Stimulated activated CD8-positive, alpha-beta memory T cell treated with anti-CD3 and anti-CD28 coated beads, Interleukin-7, amount 100 ng/mL, for 4 hours (primary cell): ENCODE data around the gene NTSR1.
A peak's percentile ranks its signal among the peaks of the same experiment; 100 is the strongest.

Experiments used
- DNase-seq, 2 donors: peaks; one replicate each; pipeline ENCODE4 v3.0.0-alpha.2; 2020; ENCODE audit warnings: low read depth in 2 of 2

The NTSR1 gene

GRCh38 chr20:62707921-62708521, 615 bp upstream of the NTSR1 start:
- DNase-seq = no peak

DNA sequence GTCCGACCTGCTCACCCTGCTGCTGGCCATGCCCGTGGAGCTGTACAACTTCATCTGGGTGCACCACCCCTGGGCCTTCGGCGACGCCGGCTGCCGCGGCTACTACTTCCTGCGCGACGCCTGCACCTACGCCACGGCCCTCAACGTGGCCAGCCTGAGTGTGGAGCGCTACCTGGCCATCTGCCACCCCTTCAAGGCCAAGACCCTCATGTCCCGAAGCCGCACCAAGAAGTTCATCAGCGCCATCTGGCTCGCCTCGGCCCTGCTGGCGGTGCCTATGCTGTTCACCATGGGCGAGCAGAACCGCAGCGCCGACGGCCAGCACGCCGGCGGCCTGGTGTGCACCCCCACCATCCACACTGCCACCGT, 885 bp downstream of the NTSR1 start:
- no peak for DNase-seq

DNA sequence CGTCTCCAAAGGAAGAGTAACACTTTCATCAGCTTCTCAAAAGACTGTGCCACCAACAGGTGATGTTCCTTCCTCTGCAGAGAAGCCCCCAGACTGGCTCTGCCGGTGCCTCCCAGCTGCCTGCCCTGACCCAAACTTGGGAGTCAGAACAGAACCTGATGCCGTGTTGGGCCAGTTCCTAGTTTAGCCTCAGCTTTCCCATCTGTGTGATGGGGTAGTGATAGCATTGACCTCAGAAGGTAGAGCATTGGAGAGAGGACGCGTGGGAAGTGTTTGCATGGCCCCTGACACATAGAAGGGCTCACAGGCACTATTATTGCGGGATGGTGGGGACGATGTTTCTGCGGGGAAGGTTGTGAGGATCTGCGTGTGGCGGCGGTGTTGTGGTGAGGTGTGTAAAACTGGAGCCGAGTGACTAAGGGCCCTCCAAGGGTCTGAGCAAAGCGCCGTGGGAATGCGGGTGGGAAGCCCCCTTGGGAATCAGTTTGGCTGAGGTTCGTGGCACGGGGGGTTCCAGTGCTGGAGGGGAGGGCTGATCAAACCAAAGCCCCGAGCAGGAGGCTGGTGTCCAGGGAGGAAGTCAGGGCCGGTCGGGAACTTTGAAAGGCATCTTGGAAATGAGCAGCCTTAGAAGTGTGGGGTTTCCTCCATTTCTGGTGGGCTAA, 1.7 kb downstream of the NTSR1 start:
- DNase-seq = no peak

GRCh38 chr20:62710886-62711702, 2.5 kb downstream of the NTSR1 start:
- peak in 1 of 2 donors; percentile 33 for DNase-seq

DNA sequence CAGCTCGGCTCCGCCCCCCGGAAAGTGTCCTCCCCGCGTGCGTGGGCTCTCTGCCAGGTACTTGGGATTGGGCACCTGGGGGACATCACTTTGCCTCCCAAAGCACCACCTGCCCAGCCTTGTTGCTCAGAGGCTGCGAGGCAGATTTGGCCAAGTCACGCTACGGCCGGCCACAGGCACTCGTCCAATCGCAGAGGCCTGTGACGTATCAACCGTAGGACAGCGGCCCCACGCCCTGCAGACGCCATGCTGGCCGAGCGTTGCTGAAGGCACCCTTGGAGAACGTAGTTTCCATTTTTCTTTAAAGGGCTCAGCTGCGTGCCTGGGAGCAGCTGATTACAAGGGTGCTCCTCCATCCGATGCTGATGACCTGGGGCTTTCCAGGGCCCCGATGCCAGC, 3.1 kb downstream of the NTSR1 start:
- DNase-seq = no peak

DNA sequence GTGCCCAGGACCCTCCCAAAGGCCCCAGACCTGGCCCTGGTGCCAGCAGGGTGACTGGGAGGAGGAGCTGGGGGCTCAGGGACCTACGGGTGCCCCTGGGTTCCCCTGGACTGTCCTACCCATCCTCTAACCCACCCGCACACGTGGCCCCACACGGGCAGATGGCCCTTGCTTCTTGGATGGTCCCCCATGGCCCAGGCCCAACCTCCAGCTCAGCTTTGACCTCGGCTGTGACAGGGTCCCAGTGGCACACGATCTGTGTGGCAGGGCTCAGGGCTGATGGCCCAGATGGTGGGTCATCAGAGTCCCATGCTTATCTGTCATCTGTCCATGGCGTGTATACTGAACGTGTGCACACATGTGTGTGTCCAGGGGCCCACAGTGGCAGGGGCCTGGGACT, 4.0 kb downstream of the NTSR1 start:
- DNase-seq = no peak

DNA sequence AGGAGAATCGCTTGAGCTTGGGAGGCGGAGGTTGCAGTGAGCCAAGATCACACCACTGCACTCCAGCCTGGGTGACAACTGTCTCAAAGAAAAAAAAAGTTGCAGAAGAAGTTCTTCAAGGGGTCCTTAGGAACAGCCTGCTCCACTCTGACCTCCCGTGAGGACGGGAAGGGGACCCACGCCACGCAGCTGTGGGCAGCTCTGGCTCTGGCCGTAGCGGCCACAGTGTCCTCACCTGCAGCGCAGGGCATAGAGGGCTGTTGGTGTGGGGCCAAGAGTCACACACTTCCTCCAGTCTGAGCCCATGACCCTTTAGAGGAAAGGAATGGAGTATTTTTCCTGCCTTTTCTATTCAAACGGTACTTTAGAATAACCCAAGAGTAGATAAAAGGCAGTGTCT, 5.4 kb downstream of the NTSR1 start:
- DNase-seq = no peak

GRCh38 chr20:62714799-62715198, 6.2 kb downstream of the NTSR1 start:
- no peak for DNase-seq

- DNase-seq = no peak
These were observed 6.6 kb downstream of the NTSR1 start for GRCh38 chr20:62715201-62715600.

DNA sequence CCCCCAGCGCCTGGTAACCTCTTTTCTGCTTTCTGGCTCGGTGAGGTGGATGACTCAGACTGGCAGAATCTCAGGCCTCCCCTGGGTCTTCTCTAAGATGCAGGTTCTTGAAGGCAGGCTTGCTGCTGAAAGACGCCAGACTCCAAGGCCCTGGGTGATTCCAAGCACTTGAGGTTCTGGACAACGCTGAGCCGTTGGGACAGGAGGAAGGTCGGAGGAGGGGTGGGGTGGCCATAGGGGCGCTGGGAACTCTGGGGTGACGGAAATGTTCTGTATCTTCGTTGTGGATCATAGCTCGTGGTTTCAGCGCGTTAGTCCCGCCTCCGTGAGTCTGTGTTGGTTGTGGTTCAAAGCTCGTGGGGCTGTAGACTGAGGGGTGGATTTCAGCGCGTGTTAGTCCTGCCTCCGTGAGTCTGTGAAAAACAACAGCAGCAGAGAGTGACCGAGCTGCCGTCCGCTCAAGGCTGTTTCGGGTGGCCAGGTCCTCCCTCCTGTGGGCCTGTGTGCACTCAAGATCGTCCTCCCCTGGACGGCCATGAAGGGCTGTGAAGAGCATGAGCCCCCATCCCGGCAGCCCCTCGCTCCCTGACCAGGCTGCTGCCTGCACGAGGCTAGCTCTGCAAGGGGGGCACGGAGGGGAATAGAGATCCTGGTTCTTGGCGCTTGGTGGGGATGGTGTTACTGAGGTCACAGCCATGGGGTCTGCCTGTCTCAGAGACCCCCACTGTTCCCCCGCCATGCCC, 7.7 kb downstream of the NTSR1 start:
- DNase-seq = peak in 1 of 2 donors; percentile 25

GRCh38 chr20:62716941-62717310, 8.3 kb downstream of the NTSR1 start:
- no peak for DNase-seq

DNA sequence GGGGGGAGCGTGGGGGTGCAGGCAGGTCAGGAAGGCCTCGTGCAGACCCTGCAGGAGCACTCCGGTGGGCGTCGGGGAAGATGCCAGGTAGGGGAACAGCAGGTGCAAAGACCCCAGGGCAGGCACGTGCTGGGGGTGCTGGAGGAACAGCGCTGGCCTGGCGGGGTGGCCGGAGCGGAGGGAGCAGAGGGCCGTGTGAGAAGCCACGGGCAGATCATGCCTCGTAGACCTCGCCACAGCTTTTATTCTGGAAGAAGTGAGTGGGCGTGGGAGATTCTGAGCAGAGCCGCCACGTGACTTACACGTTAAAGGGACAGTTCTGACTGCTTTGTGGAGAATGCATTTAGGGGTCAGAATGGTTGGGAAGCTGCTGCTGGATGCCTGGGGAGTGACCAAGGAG, 9.3 kb downstream of the NTSR1 start:
- DNase-seq = no peak

DNA sequence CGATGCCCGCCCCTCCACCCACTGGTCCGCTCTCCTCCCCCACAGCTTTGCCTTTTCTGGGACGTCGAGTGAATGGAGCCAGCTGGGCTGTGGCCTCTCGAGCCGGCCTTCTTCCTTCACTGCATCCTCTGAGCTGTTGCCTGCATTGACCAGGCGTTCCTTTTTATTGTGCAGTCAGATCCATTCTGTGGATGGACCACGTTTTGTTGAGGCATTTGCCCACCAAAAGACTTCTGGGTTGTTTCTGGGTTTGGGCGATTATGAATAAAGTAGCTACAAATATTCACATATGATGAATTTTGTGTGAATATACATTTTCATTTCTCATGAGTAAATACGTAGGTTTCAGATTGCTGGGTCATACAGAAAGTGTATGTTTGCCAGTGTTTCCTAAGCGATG, 9.9 kb downstream of the NTSR1 start:
- no peak for DNase-seq

GRCh38 chr20:62719250-62719935, 10.8 kb downstream of the NTSR1 start:
- DNase-seq = no peak

- DNase-seq = no peak
These were observed 13.1 kb downstream of the NTSR1 start for GRCh38 chr20:62721511-62722370.

DNA sequence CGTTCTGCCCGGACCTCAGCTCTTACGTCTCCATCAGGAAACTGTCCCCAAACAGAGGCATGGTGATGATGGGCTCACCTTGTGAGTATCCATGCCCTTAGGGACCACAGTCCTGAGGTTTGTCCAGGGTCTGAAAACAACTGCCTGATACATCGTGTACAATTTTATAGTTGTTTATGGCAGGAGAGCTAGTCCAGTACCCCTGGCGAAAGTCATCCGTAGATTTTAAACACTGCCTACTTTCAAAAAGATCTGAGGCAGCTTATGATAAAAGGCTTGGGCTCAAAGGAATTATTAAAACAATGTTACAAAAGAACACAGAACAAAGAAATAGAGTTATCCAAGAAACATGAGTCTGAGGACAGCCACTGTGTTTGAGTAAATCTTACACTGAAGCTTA, 14.0 kb downstream of the NTSR1 start:
- no peak for DNase-seq

- no peak for DNase-seq
These were observed 14.7 kb downstream of the NTSR1 start for GRCh38 chr20:62723351-62723750.

DNA sequence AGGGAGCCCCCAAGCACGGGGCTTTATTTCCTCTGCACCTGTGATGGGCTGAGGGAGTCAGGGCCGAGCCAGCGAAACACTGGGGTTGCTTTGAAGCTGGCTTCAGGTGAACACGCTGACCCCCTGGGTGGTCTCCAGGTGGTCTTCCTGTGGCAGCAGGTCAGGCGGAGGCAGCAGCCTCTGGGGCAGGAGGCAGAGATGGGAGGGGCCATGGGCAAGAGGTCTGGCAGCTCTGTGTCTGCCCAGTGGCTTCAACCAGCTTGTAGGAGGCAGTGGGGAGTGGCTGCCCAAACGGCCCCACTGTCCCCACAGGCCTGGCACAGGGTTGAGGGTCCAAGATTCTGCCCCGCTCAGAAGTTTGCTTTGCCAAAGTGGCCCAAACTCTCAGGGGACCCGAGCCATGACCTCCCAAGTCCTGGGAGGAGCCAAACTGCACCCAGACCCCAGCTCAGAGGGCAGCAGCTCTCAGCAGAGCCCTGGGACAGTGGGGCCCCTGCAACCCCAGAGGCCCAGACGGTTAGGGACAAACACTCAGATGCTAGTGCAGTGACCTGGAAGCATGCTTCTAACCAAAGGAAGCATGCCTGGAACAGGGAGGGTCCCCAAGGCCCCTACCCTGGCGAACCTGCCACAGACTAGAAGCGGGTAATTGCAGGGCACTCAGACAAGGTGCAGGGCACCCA, 15.3 kb downstream of the NTSR1 start:
- DNase-seq = no peak

GRCh38 chr20:62724692-62725595, 16.3 kb downstream of the NTSR1 start:
- no peak for DNase-seq
